ENCODE measurements around the gene GSTA5. TPM values are rescaled to one million over a fixed set of nuclear protein-coding genes. Genes with fewer than 3 reads are reported as not detected.

GSTA5 gene
- total RNA-seq, 1 experiment from 2014 or later, result not detected

DNA sequence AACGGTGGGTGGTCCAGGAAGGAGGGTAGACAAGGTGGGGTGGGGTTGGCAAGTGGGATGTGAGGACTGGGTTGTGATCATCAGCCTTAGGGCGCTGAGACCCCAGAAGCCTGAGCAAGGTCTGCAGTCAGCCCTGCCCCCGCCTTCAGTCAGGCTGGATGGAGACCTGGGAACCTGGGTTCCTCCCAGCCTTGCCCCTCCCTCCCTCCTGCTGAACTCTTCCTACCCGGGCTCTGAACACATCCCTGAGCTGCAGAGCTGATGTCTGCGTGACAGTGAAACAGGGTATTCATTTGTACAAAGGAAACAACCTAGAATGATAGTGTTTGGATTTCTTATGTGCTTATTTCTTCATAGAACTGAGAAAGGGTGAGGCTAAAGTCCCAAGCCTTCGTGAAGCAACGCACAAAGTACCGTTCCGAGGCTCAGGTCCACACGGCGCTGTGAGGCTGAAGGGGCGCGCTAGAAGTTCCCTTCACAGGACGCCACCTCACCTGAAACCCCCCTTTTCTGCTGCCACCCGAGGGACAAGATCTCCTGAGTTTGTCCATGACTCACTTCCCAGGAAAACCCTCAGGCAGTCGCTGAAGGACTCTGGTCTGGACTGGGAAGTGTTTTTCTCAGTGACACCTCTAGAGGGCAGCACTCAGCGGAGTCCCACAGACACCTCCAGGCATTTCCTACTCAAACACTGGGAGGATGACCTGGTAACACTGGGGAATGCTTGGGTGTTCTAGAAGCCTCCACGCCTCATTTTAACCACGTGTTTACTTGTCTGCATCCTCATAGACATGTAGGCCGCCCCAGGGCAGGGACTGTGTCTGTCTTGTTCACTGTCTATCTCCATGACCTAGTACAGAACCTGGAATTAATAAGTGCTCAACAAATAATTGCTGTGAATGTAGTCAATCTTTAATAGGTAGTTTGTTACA is 1.2 kb downstream of the GSTA5 start:
- Mint-ChIP-seq H3K4me3 (no peak overlapping the region), H3K9me3 (peaks cover 10% of the 10 kb centered on the region), H3K27me3 (ENCODE audit: low read depth) (peaks cover 15% of the 10 kb centered on the region), H3K36me3 (peaks cover 4% of the 10 kb centered on the region; the same call in 1 of the 2 replicates), H3K4me1 (peaks cover 4% of the 10 kb centered on the region), H3K27ac (no peak overlapping the region)
- ATAC-seq (peak; percentile 100), DNase-seq (ENCODE audit: low spot score) (peak; percentile 80)
- POLR2A ChIA-PET, result no interaction called here
- CTCF ChIA-PET, result no interaction called here
- no peak for TF ChIP-seq TEAD1 (CRISPR knock-in tag; IDR thresholded peaks at IDR 0.05)
- TF ChIP-seq, protein P1, sequence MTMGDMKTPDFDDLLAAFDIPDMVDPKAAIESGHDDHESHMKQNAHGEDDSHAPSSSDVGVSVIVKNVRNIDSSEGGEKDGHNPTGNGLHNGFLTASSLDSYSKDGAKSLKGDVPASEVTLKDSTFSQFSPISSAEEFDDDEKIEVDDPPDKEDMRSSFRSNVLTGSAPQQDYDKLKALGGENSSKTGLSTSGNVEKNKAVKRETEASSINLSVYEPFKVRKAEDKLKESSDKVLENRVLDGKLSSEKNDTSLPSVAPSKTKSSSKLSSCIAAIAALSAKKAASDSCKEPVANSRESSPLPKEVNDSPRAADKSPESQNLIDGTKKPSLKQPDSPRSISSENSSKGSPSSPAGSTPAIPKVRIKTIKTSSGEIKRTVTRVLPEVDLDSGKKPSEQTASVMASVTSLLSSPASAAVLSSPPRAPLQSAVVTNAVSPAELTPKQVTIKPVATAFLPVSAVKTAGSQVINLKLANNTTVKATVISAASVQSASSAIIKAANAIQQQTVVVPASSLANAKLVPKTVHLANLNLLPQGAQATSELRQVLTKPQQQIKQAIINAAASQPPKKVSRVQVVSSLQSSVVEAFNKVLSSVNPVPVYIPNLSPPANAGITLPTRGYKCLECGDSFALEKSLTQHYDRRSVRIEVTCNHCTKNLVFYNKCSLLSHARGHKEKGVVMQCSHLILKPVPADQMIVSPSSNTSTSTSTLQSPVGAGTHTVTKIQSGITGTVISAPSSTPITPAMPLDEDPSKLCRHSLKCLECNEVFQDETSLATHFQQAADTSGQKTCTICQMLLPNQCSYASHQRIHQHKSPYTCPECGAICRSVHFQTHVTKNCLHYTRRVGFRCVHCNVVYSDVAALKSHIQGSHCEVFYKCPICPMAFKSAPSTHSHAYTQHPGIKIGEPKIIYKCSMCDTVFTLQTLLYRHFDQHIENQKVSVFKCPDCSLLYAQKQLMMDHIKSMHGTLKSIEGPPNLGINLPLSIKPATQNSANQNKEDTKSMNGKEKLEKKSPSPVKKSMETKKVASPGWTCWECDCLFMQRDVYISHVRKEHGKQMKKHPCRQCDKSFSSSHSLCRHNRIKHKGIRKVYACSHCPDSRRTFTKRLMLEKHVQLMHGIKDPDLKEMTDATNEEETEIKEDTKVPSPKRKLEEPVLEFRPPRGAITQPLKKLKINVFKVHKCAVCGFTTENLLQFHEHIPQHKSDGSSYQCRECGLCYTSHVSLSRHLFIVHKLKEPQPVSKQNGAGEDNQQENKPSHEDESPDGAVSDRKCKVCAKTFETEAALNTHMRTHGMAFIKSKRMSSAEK (CRISPR knock-in tag; IDR thresholded peaks at IDR 0.05; ENCODE audit: borderline replicate concordance), result peak; percentile 83; the same call in 1 of the 2 replicates
- TF ChIP-seq MYBL2 (CRISPR knock-in tag; IDR thresholded peaks at IDR 0.05), result 0 out of 2 replicates have a peak, but pooled peaks have one; percentile 34
- peak; percentile 32; the same call in 1 of the 2 replicates for TF ChIP-seq FOXK1 (CRISPR knock-in tag; IDR thresholded peaks at IDR 0.05)
- TF ChIP-seq, protein P2, sequence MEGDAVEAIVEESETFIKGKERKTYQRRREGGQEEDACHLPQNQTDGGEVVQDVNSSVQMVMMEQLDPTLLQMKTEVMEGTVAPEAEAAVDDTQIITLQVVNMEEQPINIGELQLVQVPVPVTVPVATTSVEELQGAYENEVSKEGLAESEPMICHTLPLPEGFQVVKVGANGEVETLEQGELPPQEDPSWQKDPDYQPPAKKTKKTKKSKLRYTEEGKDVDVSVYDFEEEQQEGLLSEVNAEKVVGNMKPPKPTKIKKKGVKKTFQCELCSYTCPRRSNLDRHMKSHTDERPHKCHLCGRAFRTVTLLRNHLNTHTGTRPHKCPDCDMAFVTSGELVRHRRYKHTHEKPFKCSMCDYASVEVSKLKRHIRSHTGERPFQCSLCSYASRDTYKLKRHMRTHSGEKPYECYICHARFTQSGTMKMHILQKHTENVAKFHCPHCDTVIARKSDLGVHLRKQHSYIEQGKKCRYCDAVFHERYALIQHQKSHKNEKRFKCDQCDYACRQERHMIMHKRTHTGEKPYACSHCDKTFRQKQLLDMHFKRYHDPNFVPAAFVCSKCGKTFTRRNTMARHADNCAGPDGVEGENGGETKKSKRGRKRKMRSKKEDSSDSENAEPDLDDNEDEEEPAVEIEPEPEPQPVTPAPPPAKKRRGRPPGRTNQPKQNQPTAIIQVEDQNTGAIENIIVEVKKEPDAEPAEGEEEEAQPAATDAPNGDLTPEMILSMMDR (IDR thresholded peaks at IDR 0.05), result peak; percentile 76
- 0 out of 2 replicates have a peak, but pooled peaks have one; percentile 47 for TF ChIP-seq ETV6 (CRISPR knock-in tag; IDR thresholded peaks at IDR 0.05)
- TF ChIP-seq, protein P3, sequence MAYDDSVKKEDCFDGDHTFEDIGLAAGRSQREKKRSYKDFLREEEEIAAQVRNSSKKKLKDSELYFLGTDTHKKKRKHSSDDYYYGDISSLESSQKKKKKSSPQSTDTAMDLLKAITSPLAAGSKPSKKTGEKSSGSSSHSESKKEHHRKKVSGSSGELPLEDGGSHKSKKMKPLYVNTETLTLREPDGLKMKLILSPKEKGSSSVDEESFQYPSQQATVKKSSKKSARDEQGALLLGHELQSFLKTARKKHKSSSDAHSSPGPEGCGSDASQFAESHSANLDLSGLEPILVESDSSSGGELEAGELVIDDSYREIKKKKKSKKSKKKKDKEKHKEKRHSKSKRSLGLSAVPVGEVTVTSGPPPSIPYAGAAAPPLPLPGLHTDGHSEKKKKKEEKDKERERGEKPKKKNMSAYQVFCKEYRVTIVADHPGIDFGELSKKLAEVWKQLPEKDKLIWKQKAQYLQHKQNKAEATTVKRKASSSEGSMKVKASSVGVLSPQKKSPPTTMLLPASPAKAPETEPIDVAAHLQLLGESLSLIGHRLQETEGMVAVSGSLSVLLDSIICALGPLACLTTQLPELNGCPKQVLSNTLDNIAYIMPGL (CRISPR knock-in tag; IDR thresholded peaks at IDR 0.05), result peak; percentile 56; the same call in 1 of the 2 replicates
- TF ChIP-seq, protein P4, sequence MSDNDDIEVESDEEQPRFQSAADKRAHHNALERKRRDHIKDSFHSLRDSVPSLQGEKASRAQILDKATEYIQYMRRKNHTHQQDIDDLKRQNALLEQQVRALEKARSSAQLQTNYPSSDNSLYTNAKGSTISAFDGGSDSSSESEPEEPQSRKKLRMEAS (CRISPR knock-in tag; IDR thresholded peaks at IDR 0.05), result peak; percentile 54; the same call in 1 of the 2 replicates
- TF ChIP-seq, protein P5, sequence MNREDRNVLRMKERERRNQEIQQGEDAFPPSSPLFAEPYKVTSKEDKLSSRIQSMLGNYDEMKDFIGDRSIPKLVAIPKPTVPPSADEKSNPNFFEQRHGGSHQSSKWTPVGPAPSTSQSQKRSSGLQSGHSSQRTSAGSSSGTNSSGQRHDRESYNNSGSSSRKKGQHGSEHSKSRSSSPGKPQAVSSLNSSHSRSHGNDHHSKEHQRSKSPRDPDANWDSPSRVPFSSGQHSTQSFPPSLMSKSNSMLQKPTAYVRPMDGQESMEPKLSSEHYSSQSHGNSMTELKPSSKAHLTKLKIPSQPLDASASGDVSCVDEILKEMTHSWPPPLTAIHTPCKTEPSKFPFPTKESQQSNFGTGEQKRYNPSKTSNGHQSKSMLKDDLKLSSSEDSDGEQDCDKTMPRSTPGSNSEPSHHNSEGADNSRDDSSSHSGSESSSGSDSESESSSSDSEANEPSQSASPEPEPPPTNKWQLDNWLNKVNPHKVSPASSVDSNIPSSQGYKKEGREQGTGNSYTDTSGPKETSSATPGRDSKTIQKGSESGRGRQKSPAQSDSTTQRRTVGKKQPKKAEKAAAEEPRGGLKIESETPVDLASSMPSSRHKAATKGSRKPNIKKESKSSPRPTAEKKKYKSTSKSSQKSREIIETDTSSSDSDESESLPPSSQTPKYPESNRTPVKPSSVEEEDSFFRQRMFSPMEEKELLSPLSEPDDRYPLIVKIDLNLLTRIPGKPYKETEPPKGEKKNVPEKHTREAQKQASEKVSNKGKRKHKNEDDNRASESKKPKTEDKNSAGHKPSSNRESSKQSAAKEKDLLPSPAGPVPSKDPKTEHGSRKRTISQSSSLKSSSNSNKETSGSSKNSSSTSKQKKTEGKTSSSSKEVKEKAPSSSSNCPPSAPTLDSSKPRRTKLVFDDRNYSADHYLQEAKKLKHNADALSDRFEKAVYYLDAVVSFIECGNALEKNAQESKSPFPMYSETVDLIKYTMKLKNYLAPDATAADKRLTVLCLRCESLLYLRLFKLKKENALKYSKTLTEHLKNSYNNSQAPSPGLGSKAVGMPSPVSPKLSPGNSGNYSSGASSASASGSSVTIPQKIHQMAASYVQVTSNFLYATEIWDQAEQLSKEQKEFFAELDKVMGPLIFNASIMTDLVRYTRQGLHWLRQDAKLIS (CRISPR knock-in tag; IDR thresholded peaks at IDR 0.05; ENCODE audit: borderline replicate concordance), result no peak
- TF ChIP-seq, protein P6, sequence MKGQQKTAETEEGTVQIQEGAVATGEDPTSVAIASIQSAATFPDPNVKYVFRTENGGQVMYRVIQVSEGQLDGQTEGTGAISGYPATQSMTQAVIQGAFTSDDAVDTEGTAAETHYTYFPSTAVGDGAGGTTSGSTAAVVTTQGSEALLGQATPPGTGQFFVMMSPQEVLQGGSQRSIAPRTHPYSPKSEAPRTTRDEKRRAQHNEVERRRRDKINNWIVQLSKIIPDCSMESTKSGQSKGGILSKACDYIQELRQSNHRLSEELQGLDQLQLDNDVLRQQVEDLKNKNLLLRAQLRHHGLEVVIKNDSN (CRISPR knock-in tag; IDR thresholded peaks at IDR 0.05), result no peak
- TF ChIP-seq JAZF1 (CRISPR knock-in tag; IDR thresholded peaks at IDR 0.05), result no peak
- TF ChIP-seq NFE2L1 (CRISPR knock-in tag; IDR thresholded peaks at IDR 0.05), result 0 out of 2 replicates have a peak, but pooled peaks have one; percentile 17
- TF ChIP-seq SP1 (CRISPR knock-in tag; conservative IDR thresholded peaks at IDR 0.05), result no peak
- TF ChIP-seq ESRRA (CRISPR knock-in tag; IDR thresholded peaks at IDR 0.05; ENCODE audit: borderline replicate concordance), result 0 out of 2 replicates have a peak, but pooled peaks have one; percentile 41
- no peak for TF ChIP-seq GABPB1 (CRISPR knock-in tag; IDR thresholded peaks at IDR 0.05)
- TF ChIP-seq, protein P7, sequence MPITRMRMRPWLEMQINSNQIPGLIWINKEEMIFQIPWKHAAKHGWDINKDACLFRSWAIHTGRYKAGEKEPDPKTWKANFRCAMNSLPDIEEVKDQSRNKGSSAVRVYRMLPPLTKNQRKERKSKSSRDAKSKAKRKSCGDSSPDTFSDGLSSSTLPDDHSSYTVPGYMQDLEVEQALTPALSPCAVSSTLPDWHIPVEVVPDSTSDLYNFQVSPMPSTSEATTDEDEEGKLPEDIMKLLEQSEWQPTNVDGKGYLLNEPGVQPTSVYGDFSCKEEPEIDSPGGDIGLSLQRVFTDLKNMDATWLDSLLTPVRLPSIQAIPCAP (CRISPR knock-in tag; IDR thresholded peaks at IDR 0.05), result 0 out of 2 replicates have a peak, but pooled peaks have one; percentile 47

Data from WTC11 (cell line).